ENCODE data around the gene PACRG.

PACRG gene

DNA sequence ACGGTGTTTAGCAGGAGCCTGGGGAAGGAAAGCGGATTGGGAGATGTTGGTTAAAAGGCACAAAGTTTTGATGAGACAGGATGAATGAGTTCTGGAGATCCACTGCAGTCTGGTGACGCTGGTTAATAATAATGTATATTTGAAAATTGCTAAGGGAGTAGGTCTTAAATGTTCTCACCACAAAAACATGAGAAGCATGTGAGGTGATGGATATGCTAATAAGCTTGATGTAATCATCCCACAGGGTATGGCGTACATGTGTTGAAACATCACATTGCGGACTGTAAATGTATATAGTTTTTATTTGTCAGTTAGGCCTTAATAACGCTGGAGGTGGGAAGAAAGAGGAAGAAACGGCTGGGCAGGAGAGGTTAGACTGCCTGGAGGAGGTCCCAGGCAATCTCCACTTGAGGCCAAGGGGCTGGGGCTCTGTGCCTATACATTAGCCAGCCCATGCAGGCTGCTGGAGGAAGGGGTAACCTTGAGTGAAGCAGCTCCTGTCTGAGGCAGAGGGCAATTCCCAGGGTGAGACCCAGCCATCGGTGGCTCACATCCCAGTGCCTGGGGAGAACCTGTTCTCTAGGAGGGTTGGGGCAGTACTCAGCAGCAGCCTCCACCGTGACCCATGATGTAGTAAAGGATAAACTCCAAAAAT is 498.5 kb downstream of the PACRG start:
- DNase-seq, result no peak

DNA sequence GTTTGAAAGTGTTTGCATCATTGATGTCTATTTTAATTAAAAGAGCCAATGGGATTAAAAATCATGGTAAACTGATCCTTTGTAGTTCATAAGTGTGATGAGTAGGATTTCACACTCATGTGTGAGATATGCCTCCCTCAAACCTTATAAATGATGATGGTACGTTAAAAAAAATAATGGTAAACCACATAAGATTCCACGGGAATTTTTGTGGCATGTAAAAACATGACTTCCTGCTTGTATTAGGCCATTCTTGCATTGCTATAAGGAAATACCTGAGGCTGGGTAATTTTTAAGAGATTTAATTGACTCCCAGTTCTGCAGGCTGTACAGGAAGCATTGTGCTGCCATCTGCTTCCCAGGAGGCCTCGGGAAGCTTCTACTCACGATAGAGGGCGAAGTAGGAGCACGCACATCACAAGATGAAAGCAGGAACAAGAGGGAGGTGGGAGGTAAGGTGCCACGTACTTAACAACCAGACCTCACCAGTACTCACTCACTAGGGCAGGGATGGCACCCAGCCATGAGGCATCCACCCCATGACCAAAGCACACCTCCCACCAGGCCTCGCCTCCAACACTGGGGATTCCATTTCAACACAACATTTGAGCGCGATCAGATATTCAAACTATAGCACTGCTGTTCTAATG is 499.2 kb downstream of the PACRG start:
- DNase-seq, result no peak

DNA sequence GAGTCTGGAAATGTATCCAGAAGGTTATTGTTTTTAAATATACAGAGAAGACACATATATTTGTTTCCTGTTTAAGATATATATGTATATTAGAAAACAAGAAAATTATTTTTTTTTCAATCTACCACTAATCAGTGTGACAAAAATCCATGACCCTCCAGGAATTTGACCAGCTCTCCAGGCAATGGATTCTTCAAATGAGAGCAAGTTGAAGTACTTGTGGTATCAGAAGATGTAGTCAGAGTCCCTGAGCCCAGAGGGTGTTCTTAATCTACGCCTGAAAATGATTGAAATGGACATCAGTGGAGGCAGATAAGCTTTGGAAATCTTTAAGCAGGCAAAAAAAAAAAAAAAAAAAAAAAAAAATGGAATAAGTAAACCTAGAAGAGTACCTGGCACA is 500.3 kb downstream of the PACRG start:
- no peak for DNase-seq

DNA sequence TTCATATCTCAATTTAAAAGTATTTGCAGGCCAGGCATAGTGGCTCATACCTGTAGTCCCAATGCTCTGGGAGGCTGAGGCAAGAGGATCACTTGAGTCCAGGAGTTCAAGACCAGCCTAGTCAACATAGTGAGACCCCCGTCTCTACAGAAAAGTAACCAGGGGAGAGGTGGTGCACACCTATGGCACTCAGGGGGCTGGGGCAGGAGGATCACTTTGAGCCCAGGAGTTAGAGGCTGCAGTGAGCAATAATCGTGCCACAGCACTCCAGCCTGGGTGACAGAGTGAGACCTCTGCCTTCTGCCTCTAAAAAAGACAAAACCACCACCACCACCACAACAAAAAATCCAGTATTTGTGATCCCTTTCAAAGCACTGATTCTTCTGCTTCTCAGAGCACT is 501.3 kb downstream of the PACRG start:
- DNase-seq, result no peak

DNA sequence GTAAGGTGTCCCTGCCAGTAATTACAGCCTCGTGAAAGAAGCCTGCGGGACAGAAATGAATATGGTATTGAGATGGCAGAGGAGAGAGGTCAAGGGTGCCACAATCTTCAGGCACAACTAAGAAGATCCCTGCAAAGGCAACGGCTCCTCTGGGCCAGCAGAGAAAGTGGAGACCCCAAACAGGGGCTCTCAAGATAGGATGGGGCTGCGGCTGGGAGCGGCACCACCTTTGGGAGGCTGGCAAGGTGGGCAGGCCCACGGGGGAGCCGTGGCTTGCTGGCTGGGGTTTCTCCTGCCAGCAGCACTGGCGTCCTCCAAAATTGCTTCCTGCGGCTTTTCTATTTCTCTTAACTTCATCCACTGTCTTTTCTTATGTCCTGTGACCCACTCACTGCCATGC is 503.1 kb downstream of the PACRG start:
- DNase-seq, result no peak

DNA sequence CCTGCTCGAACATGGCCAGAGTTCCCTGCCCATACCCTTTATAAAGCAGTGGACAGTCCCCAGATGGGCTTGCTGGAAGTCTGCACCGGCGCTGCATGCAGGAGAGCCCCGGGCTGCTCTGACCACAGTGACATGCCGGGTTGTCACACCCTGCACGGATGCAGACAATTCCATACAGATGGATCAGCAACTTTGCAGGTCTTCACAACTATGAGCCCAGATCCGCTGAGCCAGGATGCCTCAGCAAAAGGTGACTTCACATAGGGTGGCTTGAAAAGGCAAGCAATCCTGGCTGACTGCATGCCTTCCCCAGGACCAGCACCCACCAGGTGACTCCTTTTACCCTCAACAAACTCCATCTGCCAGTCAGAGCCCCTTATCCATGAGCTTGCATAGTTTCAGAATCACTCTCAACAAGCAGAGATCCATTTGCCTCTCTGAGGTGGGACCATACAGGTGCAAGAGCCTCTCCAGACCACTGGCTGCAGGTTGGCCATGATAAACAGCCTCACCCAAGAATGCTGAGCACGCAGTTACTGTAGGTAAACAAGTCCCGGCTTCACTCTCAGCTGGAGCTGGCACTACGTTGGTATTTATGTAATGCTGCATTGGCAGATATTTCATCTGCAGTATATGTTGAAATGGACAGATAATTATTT is 503.7 kb downstream of the PACRG start:
- DNase-seq, result no peak

DNA sequence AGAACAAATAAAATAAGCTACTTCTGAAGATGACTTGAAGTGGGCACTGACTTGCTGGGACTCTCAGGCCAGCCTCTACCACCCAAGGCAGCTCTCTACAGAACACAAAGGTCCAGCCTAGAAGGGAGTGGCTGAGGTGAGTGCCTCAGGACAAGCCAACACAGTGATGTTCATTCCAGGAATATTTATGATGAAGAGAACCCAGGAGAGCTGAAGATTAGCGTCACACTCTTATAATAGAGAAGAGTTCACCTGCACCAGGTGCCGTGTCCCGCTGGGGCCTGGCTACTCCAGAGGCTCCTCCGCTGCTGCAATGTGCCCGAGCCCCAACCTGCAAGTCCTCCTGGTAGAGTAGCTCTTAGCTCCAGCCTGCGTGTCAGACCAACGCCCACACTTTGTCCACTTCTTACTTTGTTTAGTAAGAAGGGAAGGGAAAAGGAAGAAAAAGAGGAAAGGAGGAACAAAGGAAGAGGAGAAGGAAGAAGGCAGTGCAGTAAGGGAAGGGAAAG is 504.3 kb downstream of the PACRG start:
- DNase-seq, result no peak

DNA sequence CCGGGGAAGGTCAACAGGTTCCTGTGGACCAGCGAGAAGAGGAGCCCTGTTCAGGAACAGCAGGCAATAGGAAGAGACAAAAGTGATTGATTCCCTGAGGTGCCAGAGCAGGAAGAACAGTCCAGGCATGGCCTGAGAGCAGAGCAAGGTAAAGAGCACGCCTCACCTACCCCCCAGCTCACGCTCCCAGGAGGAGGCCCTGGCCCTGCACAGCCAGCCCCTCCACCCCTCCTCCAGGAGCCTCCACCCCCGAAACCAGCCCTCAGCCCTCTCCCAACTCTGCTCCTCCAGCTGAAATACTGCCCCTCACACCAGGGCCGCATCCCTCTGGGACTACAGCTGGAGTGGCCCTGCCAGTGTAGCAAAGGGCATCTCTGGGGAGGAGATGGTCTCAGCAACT is 504.9 kb downstream of the PACRG start:
- no peak for DNase-seq

DNA sequence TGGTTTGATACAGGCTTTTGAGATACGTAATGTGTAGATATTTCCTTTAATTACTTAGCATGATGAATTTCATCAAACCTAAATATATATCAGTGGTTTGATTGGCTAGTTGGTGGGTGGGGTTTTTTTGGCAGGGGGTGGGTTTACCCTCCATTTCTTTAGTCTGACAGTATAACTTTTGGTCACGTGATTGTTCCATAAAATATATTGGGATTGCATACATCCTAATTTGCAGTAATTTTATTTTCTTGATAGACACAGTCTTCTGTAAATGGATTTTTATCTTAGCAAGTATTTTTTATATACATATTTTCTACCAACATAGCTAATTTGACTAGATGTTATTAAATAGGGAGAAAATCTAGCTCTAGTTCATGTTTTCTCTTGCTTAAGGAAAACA is 509.3 kb downstream of the PACRG start:
- DNase-seq, result no peak

DNA sequence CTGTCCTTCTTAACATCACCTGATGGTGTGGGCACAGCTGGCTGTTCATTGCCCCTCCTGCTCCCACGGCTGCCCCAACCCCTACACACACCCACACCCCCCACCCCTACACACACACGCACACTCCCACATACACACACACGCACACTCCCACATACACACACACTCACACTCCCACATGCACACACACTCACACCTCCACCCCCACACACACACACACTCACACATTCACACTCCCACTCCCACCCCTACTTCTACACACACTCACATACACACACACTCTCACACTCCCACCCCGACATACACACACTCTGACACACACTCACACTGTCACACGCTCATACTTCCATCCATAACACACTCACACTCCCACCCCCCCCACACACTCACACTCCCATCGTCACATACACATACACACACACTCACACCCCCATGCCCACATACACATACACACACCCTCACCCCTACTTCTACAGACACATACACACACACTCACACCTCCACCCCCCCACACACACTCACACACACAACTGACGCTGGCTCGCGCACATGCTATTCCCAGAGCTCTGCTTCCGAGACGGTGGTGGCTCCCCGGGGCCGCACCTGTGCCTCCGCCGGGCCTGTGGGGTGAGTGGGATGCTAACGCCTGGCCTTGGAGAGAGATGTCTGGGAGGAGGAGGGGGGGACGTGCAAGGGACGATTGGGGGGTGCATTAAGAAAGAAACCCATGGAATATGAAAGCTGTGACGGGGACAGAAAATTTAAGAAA is 512.0 kb downstream of the PACRG start:
- no peak for DNase-seq

DNA sequence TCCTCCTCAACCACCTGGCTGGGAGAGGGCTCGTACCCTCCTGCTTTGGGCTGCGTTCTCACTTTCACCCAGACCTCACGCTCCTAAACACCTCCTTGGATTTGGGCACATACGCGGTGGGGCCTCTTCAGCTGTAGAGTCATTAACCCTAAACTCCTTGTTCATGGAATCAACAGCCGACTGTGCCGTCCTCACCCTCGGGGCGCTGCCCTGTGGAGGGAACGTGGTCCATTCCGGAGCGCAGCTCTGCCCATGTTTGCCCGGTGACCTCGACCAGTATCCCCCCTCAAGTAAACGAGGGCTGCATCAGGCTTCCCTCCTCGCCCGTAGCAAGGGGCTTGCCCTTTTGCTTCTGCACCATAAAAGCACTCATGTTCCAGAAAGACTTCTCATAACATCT is 512.8 kb downstream of the PACRG start:
- DNase-seq, result no peak

DNA sequence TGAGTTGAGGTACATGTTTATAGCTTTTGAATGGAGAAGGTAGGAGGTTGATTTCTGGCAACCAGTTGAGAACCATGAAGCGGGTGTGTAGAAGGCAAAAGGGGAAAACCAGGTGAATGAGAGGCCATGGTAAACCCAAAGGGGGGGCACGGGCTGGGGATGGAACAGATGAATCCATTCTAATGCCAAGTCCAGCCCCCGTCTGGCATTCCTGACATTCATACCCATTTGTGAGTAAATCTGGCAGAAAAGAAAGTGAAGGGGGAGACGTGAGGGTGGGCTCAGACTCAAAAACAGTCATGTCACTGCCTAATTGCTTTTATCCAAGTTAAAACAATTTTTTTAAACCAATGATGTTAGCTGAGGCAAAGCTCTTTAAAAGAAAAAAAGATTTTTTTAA is 513.9 kb downstream of the PACRG start:
- DNase-seq, result no peak

DNA sequence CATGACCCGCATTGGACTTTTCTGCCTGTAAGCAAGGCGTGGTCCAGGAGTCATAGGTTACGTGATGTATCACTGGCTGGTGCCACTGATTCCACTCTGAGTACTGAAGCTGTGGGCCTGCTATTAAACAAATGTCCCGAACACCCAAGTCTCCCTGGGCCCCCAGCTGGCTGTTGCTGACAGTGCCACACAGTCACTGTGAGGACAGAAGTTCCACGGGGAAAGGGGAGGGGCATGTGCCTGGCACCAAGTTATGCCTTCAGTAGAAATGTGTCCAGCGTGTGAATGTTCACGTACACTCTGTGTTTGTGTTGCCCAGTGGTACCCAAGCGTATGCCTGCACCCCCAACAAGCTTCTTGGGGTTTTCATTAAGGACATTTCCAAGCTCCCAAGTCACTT is 515.3 kb downstream of the PACRG start:
- no peak for DNase-seq

DNA sequence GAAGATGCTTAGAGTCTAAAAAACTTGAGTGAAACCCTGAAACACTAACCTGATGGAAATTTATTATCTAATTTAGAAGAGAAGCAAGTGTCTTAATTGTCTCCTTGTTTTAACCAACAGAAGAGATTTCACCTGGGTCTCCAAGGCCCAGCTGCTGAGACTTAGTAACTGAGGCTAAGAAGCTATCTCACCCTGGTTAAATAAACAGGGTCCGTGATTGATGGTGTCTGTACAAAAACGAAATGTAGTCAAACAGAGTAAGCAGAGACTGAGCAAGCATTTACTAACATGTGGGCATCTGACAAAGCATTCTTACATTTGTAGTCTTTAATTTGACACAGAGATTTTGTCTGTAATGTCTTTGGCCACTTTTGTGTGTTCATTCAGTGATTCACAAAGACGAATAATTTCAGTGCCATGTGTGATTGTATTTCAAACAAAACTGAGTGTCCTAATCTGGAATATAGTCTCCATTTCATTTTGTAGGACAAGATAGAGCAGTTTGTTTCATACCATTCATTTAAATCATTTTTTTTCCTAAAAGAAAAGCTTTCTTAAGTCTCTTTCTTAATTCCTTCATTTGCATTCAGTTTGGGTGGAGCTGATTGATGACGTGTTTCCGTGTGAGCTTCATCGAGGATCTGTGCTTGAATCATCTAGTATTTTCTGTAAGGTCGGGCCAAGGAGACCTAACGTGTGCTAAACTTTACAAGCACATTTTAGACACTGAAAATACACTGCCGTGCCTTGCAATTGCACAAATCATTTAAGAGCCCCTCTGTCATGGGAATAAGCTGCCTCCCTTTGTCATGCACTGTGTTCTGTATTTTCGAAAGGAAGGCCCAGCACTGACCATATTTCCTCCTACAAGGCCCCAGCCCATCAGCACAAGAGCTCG is 516.2 kb downstream of the PACRG start:
- DNase-seq, result no peak

DNA sequence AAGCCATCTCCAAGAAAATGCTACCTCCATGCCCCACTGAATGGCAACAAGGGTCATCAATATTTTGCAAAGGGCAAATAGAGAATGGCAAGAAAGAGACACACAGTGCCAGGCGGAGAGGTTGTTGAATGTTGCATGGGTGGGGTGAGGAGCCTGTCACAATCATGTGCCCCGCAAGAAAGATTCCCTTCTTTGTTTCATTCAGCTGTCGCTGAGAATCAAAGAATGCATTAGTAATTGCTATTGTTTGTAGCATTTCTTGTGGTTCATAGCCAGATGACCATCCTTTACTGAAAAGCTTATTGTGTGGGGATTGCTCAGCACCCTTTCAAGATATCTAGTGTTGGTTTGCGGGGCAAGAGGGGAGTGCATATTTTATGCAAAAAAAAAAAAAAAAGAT is 520.3 kb downstream of the PACRG start:
- DNase-seq, result no peak

DNA sequence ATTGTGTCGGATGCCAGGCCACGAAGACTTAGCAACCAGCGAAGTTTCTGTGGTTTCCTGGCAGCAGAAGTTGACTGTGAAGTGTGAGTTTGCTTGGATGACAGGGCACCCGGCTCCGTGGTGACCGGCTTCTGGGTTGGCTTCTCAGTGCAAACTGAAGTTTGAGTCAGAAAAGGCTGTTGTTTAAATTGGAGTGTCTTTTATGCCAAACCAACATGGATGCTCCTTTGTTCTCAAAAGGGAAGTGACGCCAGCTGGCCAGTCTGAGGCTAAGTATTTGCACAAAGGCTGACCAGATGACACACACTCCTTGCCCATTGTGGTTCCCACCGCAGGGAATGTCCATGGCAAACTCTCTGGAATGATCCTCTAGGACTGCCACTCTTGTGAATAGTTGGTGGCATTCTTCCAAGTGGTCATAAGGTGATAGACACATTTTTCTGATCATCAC is 521.9 kb downstream of the PACRG start:
- DNase-seq, result no peak

DNA sequence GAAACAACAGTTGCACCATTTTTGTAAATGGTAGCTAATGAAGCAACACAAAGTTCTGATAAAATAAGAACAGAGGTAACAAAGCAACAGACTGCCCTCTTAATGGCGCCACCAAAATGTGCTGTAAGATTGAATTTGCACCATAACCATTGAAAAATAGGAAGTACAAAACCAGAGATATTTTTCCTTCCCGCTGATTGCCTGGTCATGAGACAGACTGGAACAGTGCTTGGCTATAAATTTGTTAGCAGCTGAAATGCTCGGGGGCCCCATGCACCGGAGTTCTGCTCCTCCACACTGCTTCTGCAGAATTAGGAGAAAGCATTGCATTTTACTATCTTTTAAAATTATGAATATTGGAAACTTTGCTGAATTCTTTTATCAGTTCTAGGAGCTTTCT is 522.3 kb downstream of the PACRG start:
- DNase-seq, result no peak

DNA sequence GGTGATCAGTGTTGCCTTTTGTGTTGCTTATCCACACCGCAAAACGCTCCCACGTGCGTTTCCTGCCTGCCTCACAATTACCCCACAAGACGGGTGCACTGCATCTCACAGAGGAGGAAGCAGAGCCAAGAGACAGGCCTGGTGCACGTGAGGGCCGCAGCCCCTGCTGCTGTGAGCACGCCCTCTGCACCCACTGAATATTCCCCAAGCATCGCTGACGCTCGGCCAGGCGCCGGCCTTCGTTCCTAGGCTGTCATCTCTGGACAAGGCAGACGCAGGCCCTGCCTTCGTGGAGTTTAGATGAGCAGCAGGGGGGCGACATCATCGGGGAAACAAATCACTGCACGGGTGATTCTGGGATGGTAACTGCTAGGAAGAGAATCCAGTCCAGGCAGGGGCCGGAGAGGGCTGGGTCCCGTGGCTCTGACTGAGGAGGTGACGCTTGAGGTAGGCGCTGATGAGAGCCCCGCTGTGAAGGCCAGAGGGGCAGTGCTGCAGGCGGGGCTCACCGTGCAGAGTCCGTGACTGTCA is 524.4 kb downstream of the PACRG start:
- no peak for DNase-seq

DNA sequence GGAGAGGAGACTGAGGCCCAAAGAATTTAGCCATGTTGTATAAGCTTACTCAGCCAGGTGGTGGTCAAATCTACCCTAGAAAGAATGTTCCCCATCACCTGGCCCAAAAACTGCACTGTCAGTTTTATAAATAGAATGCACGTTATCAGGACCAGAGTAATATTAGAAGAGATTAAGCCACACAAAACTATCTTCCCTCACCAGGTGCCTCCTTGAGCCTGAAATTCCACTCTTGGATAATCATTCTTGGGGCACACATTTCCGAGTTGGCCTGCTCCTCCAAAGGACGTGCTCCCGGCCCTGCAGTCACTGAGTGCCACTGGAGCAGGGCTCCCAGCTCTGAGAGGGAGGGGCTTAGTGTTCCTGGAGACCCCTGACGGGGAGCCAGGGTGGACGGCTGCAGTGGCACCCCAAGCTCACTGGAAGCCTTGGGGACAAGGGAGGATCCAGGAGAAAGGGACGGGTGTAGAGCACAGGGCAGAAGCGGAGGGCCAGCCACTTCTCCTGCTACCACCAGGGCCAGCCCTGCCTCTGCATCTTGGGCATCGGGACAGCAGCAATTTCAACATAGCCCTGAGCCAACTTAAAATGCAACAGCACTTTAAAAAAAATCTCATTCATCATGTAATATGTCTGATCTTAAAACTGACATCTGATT is 525.9 kb downstream of the PACRG start:
- no peak for DNase-seq

DNA sequence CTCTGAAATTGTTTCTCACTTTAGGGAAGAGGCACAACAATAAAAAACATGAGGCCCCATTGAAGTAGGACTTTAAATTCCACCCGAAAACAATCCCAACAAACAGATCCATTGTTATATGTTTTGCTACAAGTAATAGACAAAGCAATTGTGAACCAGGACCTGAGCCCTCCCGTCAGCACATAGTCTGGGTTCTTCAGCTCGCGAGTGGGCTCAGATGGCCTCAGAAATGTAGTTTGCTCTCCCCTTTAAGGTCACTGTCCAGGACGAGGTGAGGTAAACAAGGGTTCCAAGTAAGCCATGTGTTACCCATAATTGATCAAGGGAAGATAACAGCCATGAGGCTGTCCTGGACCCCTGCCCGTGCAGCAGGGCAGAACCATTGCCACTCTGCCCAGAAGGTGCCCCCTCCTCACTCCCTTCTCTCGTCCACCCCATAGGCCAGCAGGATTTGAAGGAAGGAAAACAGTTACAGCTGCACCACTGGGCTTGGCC is 526.6 kb downstream of the PACRG start:
- no peak for DNase-seq

DNA sequence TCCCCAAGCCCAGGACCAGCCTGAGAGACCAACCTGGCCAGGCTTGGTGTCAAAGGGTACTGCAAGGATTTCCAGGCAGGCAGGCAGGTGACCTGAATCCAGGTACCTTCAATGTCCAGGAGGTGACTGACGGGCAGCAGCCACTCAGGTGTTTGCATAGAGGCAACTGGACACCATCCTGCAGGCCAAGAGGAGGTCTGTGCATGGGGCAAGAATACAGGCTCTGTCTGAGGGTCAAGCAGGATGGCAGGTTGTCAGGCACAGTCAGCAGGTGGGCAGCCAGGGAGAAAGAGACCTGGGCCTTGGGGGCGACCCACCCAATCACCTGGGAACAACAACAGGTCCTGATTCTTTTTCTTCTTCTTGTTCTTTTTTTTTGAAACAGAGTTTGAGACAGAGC is 527.5 kb downstream of the PACRG start:
- no peak for DNase-seq

All from NCI-H2171 (cell line).